HUDEP-2 (cell line): ENCODE measurements around the gene LRMDA.

Source experiments
- DNase-seq, 76 experiments: peaks; one replicate each; lab custom pipeline; 2025; ENCODE audit not compliant: unreplicated experiment in 76 of 76; lab: John Stamatoyannopoulos, UW

The LRMDA gene

GRCh38 chr10:75632805-75633462, 201.5 kb downstream of the LRMDA start:
- DNase-seq, result no peak

- DNase-seq, result no peak
Observed at GRCh38 chr10:75633568-75633967, 202.1 kb downstream of the LRMDA start.

- no peak for DNase-seq
Observed at GRCh38 chr10:75634947-75635346, 203.5 kb downstream of the LRMDA start.

GRCh38 chr10:75638752-75639151, 207.3 kb downstream of the LRMDA start:
- DNase-seq, result no peak

- DNase-seq, result no peak
Observed at GRCh38 chr10:75639736-75640135, 208.3 kb downstream of the LRMDA start.

GRCh38 chr10:75640381-75640780, 209.0 kb downstream of the LRMDA start:
- DNase-seq, result no peak

GRCh38 chr10:75640803-75641202, 209.4 kb downstream of the LRMDA start:
- no peak for DNase-seq

- no peak for DNase-seq
Observed at GRCh38 chr10:75643405-75643804, 212.0 kb downstream of the LRMDA start.

- no peak for DNase-seq
Observed at GRCh38 chr10:75643944-75644692, 212.7 kb downstream of the LRMDA start.

- DNase-seq, result no peak
Observed at GRCh38 chr10:75645704-75646103, 214.3 kb downstream of the LRMDA start.

GRCh38 chr10:75646218-75646915, 214.9 kb downstream of the LRMDA start:
- DNase-seq, result no peak

GRCh38 chr10:75646916-75647315, 215.5 kb downstream of the LRMDA start:
- no peak for DNase-seq

- no peak for DNase-seq
Observed at GRCh38 chr10:75647675-75648074, 216.3 kb downstream of the LRMDA start.

GRCh38 chr10:75648351-75648750, 216.9 kb downstream of the LRMDA start:
- no peak for DNase-seq

GRCh38 chr10:75648854-75649253, 217.4 kb downstream of the LRMDA start:
- DNase-seq, result no peak

GRCh38 chr10:75649466-75649865, 218.0 kb downstream of the LRMDA start:
- no peak for DNase-seq

- DNase-seq, result no peak
Observed at GRCh38 chr10:75650648-75651047, 219.2 kb downstream of the LRMDA start.

GRCh38 chr10:75651417-75651816, 220.0 kb downstream of the LRMDA start:
- DNase-seq, result no peak

- peak in 35 of 76 experiments; percentile 1 to 66 (median 25) for DNase-seq
Observed at GRCh38 chr10:75652146-75652740, 220.8 kb downstream of the LRMDA start.

GRCh38 chr10:75653761-75654160, 222.3 kb downstream of the LRMDA start:
- DNase-seq, result no peak

- DNase-seq, result no peak
Observed at GRCh38 chr10:75654171-75654771, 222.8 kb downstream of the LRMDA start.
